SU-DHL-6 (cell line): ENCODE measurements around the gene EFNA4.

Source experiments
- H2AFZ ChIP-seq: fragments of 200-600 bp; sonication (generic); 2 replicates; pipeline ENCODE4 v1.6.1; 2014; ENCODE audit warnings: low read depth, mild to moderate bottlenecking, moderate library complexity, mixed read lengths, antibody characterized with exemption, low read length; ENCODE audit not compliant: severe bottlenecking
- H3F3A ChIP-seq: fragments of 200-600 bp; shearing (Covaris generic); 2 replicates; pipeline ENCODE4 v1.6.0; 2016; ENCODE audit warnings: antibody characterized with exemption, mild to moderate bottlenecking; ENCODE audit not compliant: insufficient read depth
- H3K27ac ChIP-seq: fragments of 200-600 bp; sonication (generic); 2 replicates; pipeline ENCODE4 v1.5.1; 2016; ENCODE audit warnings: low read depth, mild to moderate bottlenecking, low read length, moderate library complexity, mixed read lengths
- H3K27me3 ChIP-seq: fragments of 200-600 bp; sonication (generic), shearing (Covaris generic); 2 replicates; pipeline ENCODE4 v1.6.0; 2014; ENCODE audit warnings: mild to moderate bottlenecking, low read length
- H3K36me3 ChIP-seq: fragments of 200-600 bp; sonication (generic); 2 replicates; pipeline ENCODE4 v1.6.1; 2014; ENCODE audit warnings: mild to moderate bottlenecking, low read length, mixed read lengths
- H3K4me2 ChIP-seq: fragments of 300-600, 200-600 bp; shearing (Covaris generic), sonication (generic); 2 replicates; pipeline ENCODE4 v1.6.0; 2014; ENCODE audit warnings: low read length, low read depth, mild to moderate bottlenecking; ENCODE audit not compliant: poor library complexity, severe bottlenecking
- H3K4me3 ChIP-seq: fragments of 200-600 bp; sonication (generic); 2 replicates; pipeline ENCODE4 v1.5.1; 2014; ENCODE audit warnings: antibody characterized with exemption, low read length, mild to moderate bottlenecking, mixed read lengths; ENCODE audit not compliant: insufficient read depth, poor library complexity, severe bottlenecking
- H3K79me2 ChIP-seq: fragments of 200-600 bp; sonication (generic); 2 replicates; pipeline ENCODE4 v1.6.1; 2014; ENCODE audit warnings: mild to moderate bottlenecking, low read length, moderate library complexity; ENCODE audit not compliant: insufficient read depth
- H3K9ac ChIP-seq: fragments of 200-600 bp; sonication (generic); 2 replicates; pipeline ENCODE4 v1.7.0; 2014; ENCODE audit warnings: mild to moderate bottlenecking, low read length
- H3K9me2 ChIP-seq: fragments of 200-600 bp; sonication (generic); replicated peaks from 2 replicates; pipeline ENCODE4 v1.6.1; 2014; ENCODE audit warnings: low read length; ENCODE audit not compliant: insufficient read depth
- H3K9me3 ChIP-seq: fragments of 200-600 bp; sonication (generic); 2 replicates; pipeline ENCODE4 v1.6.1; 2014; ENCODE audit warnings: low read length, mixed read lengths; ENCODE audit not compliant: insufficient read depth
- H4K20me1 ChIP-seq: fragments of 200-600 bp; sonication (generic); 2 replicates; pipeline ENCODE4 v1.6.1; 2014; ENCODE audit warnings: low read depth, mild to moderate bottlenecking, antibody characterized with exemption, low read length, moderate library complexity, mixed read lengths
- EZH2phosphoT487 ChIP-seq: fragments of 200-600 bp; sonication (generic), shearing (Covaris generic); conservative IDR thresholded peaks from 2 replicates; pipeline ENCODE4 v1.6.1; 2018; ENCODE audit warnings: mild to moderate bottlenecking, antibody characterized with exemption, low read length, moderate library complexity, mixed read lengths
- TF ChIP-seq, protein P1 (sequence below): fragments of 200-600 bp; sonication (generic); IDR thresholded peaks from one replicate; pipeline ENCODE4 v1.5.1; 2017; ENCODE audit warnings: antibody characterized with exemption, mild to moderate bottlenecking, low read length, moderate library complexity; ENCODE audit not compliant: insufficient read depth, poor library complexity, severe bottlenecking

The EFNA4 gene

DNA sequence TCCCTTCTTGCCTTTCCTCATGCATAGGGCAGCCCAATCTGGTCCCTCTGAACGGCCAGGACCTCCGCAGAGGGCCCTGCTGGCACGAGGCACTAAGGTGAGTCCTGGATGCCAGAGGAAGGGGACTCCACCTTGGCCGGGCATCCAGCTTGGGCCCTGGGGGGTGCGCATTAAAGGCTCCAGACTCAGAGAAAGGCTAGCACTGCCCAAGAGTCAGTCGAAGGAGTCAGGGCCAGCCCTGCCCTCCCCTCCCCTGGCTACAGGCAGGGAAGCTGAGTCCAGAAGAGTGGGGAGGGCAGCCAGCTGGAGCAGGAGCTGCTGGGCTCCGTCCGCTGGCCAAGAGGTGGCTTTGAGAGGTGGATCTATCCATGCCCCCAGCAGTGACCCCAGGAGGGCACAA, 2.8 kb upstream of the EFNA4 start:
- H3K9ac ChIP-seq, result no peak overlapping the region
- no peak overlapping the region for H3K27ac ChIP-seq
- TF ChIP-seq, protein P1, sequence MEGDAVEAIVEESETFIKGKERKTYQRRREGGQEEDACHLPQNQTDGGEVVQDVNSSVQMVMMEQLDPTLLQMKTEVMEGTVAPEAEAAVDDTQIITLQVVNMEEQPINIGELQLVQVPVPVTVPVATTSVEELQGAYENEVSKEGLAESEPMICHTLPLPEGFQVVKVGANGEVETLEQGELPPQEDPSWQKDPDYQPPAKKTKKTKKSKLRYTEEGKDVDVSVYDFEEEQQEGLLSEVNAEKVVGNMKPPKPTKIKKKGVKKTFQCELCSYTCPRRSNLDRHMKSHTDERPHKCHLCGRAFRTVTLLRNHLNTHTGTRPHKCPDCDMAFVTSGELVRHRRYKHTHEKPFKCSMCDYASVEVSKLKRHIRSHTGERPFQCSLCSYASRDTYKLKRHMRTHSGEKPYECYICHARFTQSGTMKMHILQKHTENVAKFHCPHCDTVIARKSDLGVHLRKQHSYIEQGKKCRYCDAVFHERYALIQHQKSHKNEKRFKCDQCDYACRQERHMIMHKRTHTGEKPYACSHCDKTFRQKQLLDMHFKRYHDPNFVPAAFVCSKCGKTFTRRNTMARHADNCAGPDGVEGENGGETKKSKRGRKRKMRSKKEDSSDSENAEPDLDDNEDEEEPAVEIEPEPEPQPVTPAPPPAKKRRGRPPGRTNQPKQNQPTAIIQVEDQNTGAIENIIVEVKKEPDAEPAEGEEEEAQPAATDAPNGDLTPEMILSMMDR, result no peak
- no peak for TF ChIP-seq EZH2phosphoT487
- H4K20me1 ChIP-seq, result no peaks in the 10 kb centered on the region
- no peaks in the 10 kb centered on the region for H3K9me2 ChIP-seq
- no peaks in the 10 kb centered on the region for H3K27me3 ChIP-seq
- H3K4me2 ChIP-seq, result no peak overlapping the region
- H3K79me2 ChIP-seq, result no peaks in the 10 kb centered on the region
- H3K36me3 ChIP-seq, result no peaks in the 10 kb centered on the region
- no peak overlapping the region for H2AFZ ChIP-seq
- H3K4me3 ChIP-seq, result no peak overlapping the region
- H3K9me3 ChIP-seq, result no peaks in the 10 kb centered on the region
- H3F3A ChIP-seq, result peaks cover 7% of the 10 kb centered on the region; the same call in 1 of the 2 replicates

DNA sequence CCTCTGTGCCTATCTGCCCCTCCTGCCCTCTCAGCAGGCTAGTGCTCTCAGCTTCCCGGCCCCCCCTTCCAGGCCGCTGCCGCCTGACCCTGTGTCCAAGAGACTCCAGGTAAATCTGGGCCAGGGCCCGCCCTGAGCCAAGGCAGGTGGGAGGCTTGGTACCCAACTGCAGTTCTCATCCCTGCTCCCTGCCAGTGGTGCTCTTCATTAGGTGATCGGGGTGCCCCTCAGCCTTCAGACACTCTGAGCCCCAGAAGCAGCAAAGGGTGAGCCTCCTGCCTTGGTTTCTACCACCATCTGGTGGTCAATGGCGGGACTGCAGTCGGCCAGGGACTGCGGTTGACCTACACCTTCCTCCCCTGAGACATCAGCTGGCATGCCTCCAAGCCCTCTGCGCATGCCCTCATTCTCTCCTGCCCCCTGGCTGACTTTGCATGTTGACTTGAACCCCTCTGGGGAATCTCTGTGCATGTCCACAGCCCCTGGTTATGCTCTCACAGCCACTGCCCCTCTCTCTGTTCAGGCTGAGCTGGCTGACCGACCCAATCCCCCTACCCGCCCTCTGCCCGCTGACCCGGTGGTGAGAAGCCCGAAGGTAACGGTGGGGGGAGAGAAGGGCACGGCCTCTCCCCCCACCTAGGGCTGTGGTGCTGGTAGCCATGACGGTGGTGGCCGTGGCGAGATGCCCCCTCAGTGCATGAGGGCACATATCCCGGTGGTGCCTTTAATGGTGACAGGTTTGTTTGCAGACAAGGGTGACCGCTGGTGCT, 2.0 kb upstream of the EFNA4 start:
- H3K9ac ChIP-seq, result peak overlapping the region; percentile 79; the same call in 1 of the 2 replicates
- peak overlapping the region; percentile 73 for H3K4me2 ChIP-seq
- H3K36me3 ChIP-seq, result no peaks in the 10 kb centered on the region
- peak overlapping the region; percentile 94 for H3K4me3 ChIP-seq
- H3K79me2 ChIP-seq, result no peaks in the 10 kb centered on the region
- no peaks in the 10 kb centered on the region for H4K20me1 ChIP-seq
- no peaks in the 10 kb centered on the region for H3K9me2 ChIP-seq
- H3K27me3 ChIP-seq, result no peaks in the 10 kb centered on the region
- H3F3A ChIP-seq, result peaks cover 7% of the 10 kb centered on the region; the same call in 1 of the 2 replicates
- H3K27ac ChIP-seq, result no peak overlapping the region
- no peaks in the 10 kb centered on the region for H3K9me3 ChIP-seq
- peak overlapping the region; percentile 92 for H2AFZ ChIP-seq
- TF ChIP-seq, protein P1, result peak; percentile 82
- TF ChIP-seq EZH2phosphoT487, result no peak

DNA sequence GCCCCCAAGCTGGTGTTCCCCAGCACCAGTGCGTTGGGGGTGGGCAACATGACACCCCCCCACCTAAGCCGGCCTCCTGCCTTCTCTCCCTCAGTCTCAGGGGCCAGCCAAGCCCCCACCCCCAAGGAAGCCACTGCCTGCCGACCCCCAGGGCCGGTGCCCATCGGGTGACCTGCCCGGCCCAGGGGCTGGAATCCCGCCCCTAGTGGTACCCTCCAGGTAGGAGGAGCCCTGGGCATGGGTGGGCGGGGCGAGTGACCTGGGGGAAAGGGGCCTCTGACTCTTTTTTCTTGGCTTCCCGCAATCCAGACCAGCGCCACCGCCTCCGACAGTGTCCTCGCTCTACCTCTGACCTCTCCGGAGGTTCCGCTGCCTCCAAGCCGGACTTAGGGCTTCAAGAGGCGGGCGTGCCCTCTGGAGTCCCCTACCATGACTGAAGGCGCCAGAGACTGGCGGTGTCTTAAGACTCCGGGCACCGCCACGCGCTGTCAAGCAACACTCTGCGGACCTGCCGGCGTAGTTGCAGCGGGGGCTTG, 1.3 kb upstream of the EFNA4 start:
- no peaks in the 10 kb centered on the region for H3K9me3 ChIP-seq
- no peak overlapping the region for H3K27ac ChIP-seq
- peak overlapping the region; percentile 92 for H2AFZ ChIP-seq
- no peaks in the 10 kb centered on the region for H3K9me2 ChIP-seq
- H3K9ac ChIP-seq, result peak overlapping the region; percentile 79
- TF ChIP-seq EZH2phosphoT487, result no peak
- TF ChIP-seq, protein P1, result no peak
- peak overlapping the region; percentile 94 for H3K4me3 ChIP-seq
- H3K27me3 ChIP-seq, result no peaks in the 10 kb centered on the region
- H3K4me2 ChIP-seq, result peak overlapping the region; percentile 73
- peaks cover 7% of the 10 kb centered on the region; the same call in 1 of the 2 replicates for H3F3A ChIP-seq
- no peaks in the 10 kb centered on the region for H3K36me3 ChIP-seq
- no peaks in the 10 kb centered on the region for H4K20me1 ChIP-seq
- no peaks in the 10 kb centered on the region for H3K79me2 ChIP-seq
